ENCODE measurements around the gene DOCK1. TPM values are rescaled to one million over a fixed set of nuclear protein-coding genes. Genes with fewer than 3 reads are reported as not detected.
A peak's percentile ranks its signal among the peaks of the same experiment; 100 is the strongest.

The DOCK1 gene
- total RNA-seq, 1 donor from 2014 or later = 25.8 TPM

DNA sequence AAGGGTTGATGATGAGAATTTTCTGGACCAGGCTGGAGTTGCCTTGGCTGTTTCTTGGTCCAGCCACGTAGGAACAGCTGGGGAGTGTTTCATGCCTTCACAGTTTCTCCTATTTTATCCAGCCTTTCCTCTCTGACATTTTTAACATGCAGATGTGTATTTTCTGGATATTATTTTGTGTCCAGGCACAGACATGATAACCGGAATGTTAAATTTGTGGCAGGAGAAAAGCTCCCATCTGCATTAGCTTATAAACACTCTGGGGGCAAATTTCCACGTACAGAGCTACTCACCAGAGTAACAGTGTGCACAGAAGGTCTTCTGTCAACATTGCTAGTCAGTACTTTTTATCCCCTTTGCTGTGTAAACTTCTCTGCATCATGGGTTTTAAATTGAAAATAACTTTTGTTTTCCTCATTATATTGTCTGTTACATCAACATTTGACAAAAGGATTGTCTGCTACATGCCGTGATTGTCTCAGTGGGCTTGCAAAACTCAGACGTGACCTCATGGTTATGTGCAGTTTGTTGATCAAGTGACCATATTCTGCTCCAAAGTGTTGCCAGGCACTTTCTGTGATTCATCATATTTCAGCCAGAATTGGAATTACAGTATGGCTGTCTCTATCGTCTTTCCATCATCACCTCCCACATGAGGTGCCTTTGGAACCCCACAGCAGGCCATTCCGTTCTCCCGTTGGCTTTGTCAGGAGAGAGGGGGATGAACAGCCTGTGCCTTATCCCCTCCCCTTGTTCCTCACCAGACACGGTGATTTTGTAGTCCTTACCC is 249.8 kb downstream of the DOCK1 start:
- Histone ChIP-seq H3K4me1 (no peaks in the 10 kb centered on the region), H3K27me3 (no peaks in the 10 kb centered on the region), H3K36me3 (no peaks in the 10 kb centered on the region), H3K27ac (no peak overlapping the region), H3K9me3 (no peaks in the 10 kb centered on the region), H3K4me3 (no peak overlapping the region)
- DNase-seq (ENCODE audit: low spot score in 2 of 2) = no peak
- TF ChIP-seq CTCF (IDR thresholded peaks at IDR 0.05) = no peak
- intact Hi-C loops (cut with DNase I) = no loop called here

GRCh38 chr10:127157089-127157488 is 251.9 kb downstream of the DOCK1 start:
- intact Hi-C loops (cut with DNase I) = no loop called here
- Histone ChIP-seq H3K4me3 (no peak overlapping the region), H3K4me1 (no peaks in the 10 kb centered on the region), H3K27ac (no peak overlapping the region), H3K27me3 (no peaks in the 10 kb centered on the region), H3K36me3 (no peaks in the 10 kb centered on the region), H3K9me3 (no peaks in the 10 kb centered on the region)
- TF ChIP-seq CTCF (IDR thresholded peaks at IDR 0.05) = no peak
- DNase-seq (ENCODE audit: low spot score in 2 of 2) = no peak

- H3K4me1 ChIP-seq = no peaks in the 10 kb centered on the region
- DNase-seq (ENCODE audit: low spot score in 2 of 2) = no peak
- no peak overlapping the region for H3K4me3 ChIP-seq
- intact Hi-C loops (cut with DNase I) = no loop called here
- peak overlapping the region in 1 of 2 donors; percentile 1 for H3K27ac ChIP-seq
- TF ChIP-seq CTCF (IDR thresholded peaks at IDR 0.05) = no peak
- no peaks in the 10 kb centered on the region for H3K27me3 ChIP-seq
- no peaks in the 10 kb centered on the region for H3K36me3 ChIP-seq
- no peaks in the 10 kb centered on the region for H3K9me3 ChIP-seq
Measured at GRCh38 chr10:127157506-127158200, 252.4 kb downstream of the DOCK1 start.

- Histone ChIP-seq H3K4me3 (no peak overlapping the region), H3K36me3 (no peaks in the 10 kb centered on the region), H3K9me3 (no peaks in the 10 kb centered on the region), H3K27me3 (no peaks in the 10 kb centered on the region), H3K27ac (no peak overlapping the region), H3K4me1 (no peaks in the 10 kb centered on the region)
- intact Hi-C loops (cut with DNase I) = no loop called here
- no peak for TF ChIP-seq CTCF (IDR thresholded peaks at IDR 0.05)
- DNase-seq (ENCODE audit: low spot score in 2 of 2) = no peak
Measured at GRCh38 chr10:127158662-127159061, 253.4 kb downstream of the DOCK1 start.

GRCh38 chr10:127159648-127160245 is 254.5 kb downstream of the DOCK1 start:
- no peak overlapping the region for H3K27ac ChIP-seq
- intact Hi-C loops (cut with DNase I) = no loop called here

More at GRCh38 chr10:127159648-127160245, 254.5 kb downstream of the DOCK1 start:
- DNase-seq (ENCODE audit: low spot score in 2 of 2) = no peak
- H3K9me3 ChIP-seq = no peaks in the 10 kb centered on the region
- H3K4me1 ChIP-seq = no peaks in the 10 kb centered on the region
- no peaks in the 10 kb centered on the region for H3K36me3 ChIP-seq
- no peaks in the 10 kb centered on the region for H3K27me3 ChIP-seq
- TF ChIP-seq CTCF (IDR thresholded peaks at IDR 0.05) = no peak
- no peak overlapping the region for H3K4me3 ChIP-seq
